Measurements from ENCODE around the gene POLR1G.

DNA sequence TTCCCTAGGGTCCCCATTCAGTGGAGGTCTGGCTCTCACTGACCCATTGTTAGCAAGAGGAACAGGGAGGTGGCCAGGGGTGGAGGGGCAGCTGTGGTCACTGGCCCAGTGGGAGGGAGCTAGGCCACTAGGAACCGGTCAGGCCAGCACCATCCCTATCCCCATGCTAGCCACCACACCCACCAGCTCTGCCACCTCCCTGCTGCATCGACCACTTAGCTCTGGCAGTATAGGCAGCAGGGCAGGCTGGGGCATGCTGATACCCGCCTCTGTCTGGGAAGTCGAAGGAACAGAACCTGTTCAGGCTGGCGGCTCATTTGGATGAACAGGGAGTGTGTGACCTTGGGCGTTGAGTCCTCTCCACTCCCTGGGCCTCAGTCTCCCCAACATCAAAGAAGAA, 6.3 kb upstream of the POLR1G start:
- no peak for TF ChIP-seq CTCF (conservative IDR thresholded peaks at IDR 0.05; ENCODE audit: low read length)
- no peak for TF ChIP-seq EZH2phosphoT487 (IDR thresholded peaks at IDR 0.05; ENCODE audit: borderline replicate concordance, low read depth, low read length)

All from OCI-LY7 (cell line).